HepG2 (cell line): Measurements from ENCODE around the gene GFRA1. TPM values are rescaled to one million over a fixed set of nuclear protein-coding genes. Genes with fewer than 3 reads are reported as not detected.

Experiments
- ATAC-seq: fragments of 200-7000 bp; cut with Tn5 transposase; 3 replicates; pipeline ENCODE4 v1.9.1; 2020; ENCODE audit warnings: mild to moderate bottlenecking, moderate library complexity
- BruUV-seq: library from RNA; stranded (reverse); fragments of 400-500 nt; replicated peaks from 2 replicates; lab custom pipeline; 2021; lab: Mats Ljungman, UMichigan
- CTCF ChIA-PET: fragments of 300-600 bp; formaldehyde crosslinking; extraction: SDS; loops from one replicate; lab custom pipeline; 2021; ENCODE audit warnings: low total read pairs, inconsistent platforms, low intra/inter-chr PET ratio; lab: Yijun Ruan, JAX
- POLR2A ChIA-PET: fragments of 350-600 bp; sonication (Branson Sonifier 250); formaldehyde crosslinking; loops from one replicate; lab custom pipeline; 2020; ENCODE audit warnings: antibody characterized with exemption, inconsistent platforms; lab: Yijun Ruan, JAX
- DNase-seq: peaks from one replicate; pipeline ENCODE4 v3.0.0-alpha.2; 2015; ENCODE audit warnings: low spot score
- FAIRE-seq: peaks from 3 replicates; lab custom pipeline; 2011; peaks lifted over from hg19 to GRCh38; lab: Jason Lieb, UNC
- H2AFZ ChIP-seq: one replicate; pipeline ENCODE4 v1.6.1; 2011; ENCODE audit warnings: low read length, inconsistent platforms
- H3K27ac ChIP-seq: fragments of 300-600 bp; 3 replicates; pipeline ENCODE4 v1.8.0; 2011; ENCODE audit warnings: mixed run types, mild to moderate bottlenecking, mixed read lengths, low read length, inconsistent platforms; ENCODE audit not compliant: insufficient read depth; ENCODE audit errors: extremely low read length
- H3K27me3 ChIP-seq, 2 experiments: fragments of 200-600 bp in 1 of 2; 2 replicates in 1 of 2; 3 replicates in 1 of 2; pipeline versions ENCODE4 v1.6.0 to v1.8.0; 2011; ENCODE audit warnings: low read length in 2 of 2, mild to moderate bottlenecking in 2 of 2, moderate library complexity in 2 of 2, inconsistent platforms in 1 of 2; ENCODE audit not compliant: insufficient read depth in 2 of 2, control insufficient read depth in 1 of 2
- H3K36me3 ChIP-seq, 2 experiments: fragments of 200-600 bp in 1 of 2; replicated peaks in 1 of 2; 2 replicates in 1 of 2; 3 replicates in 1 of 2; pipeline versions ENCODE4 v1.5.1 to v1.8.0; 2011; ENCODE audit warnings: low read length in 2 of 2, inconsistent platforms in 1 of 2; ENCODE audit not compliant: insufficient read depth in 2 of 2, control insufficient read depth in 1 of 2
- H3K4me1 ChIP-seq: 2 replicates; pipeline ENCODE4 v1.5.1; 2012; ENCODE audit warnings: low read length, inconsistent platforms; ENCODE audit not compliant: insufficient read depth
- H3K4me2 ChIP-seq: 2 replicates; pipeline ENCODE4 v1.6.0; 2011; ENCODE audit warnings: low read depth, low read length, inconsistent platforms
- H3K4me3 ChIP-seq, 3 experiments: fragments of 200-600 bp in 1 of 3; sonication (generic), shearing (Covaris generic) in 1 of 3; replicated peaks in 1 of 3; 2 replicates each; pipeline ENCODE4 v1.5.1; 2011 to 2016; ENCODE audit warnings: low read length in 3 of 3, inconsistent platforms in 2 of 3, low read depth in 2 of 3, mild to moderate bottlenecking in 2 of 3, control low read depth in 1 of 3, mixed read lengths in 1 of 3; ENCODE audit not compliant: insufficient read depth in 1 of 3
- H3K79me2 ChIP-seq: one replicate; pipeline ENCODE4 v1.6.1; 2011; ENCODE audit warnings: low read length, inconsistent platforms; ENCODE audit not compliant: insufficient read depth
- H3K9ac ChIP-seq: 2 replicates; pipeline ENCODE4 v1.6.0; 2011; ENCODE audit warnings: mild to moderate bottlenecking, low read depth, low read length, inconsistent platforms; ENCODE audit not compliant: insufficient read depth
- H3K9me3 ChIP-seq: 2 replicates; pipeline ENCODE4 v1.5.1; 2012; ENCODE audit warnings: mild to moderate bottlenecking, low read length
- H4K20me1 ChIP-seq: 2 replicates; pipeline ENCODE4 v1.6.0; 2011; ENCODE audit warnings: inconsistent platforms, mild to moderate bottlenecking, low read length, moderate library complexity; ENCODE audit not compliant: insufficient read depth
- AHR ChIP-seq: IDR thresholded peaks from 2 replicates; pipeline ENCODE4 v1.6.1; 2018; ENCODE audit warnings: missing genetic modification reagents, missing compliant biosample characterization
- SMARCE1 ChIP-seq: fragments of 450-650 bp; IDR thresholded peaks from 2 replicates; pipeline ENCODE4 v1.6.1; 2017; ENCODE audit warnings: borderline replicate concordance
- ZNF160 ChIP-seq: sonication (generic); formaldehyde crosslinking; IDR thresholded peaks from 2 replicates; pipeline ENCODE4 v1.8.0; 2022; ENCODE audit warnings: mild to moderate bottlenecking, inconsistent platforms, missing genetic modification reagents
- ZNF589 ChIP-seq: sonication (generic); formaldehyde crosslinking; conservative IDR thresholded peaks from 2 replicates; pipeline ENCODE4 v1.8.0; 2022; ENCODE audit warnings: mild to moderate bottlenecking, moderate library complexity, missing genetic modification reagents
- ZSCAN22 ChIP-seq: sonication (generic); formaldehyde crosslinking; IDR thresholded peaks from 2 replicates; pipeline ENCODE4 v1.4.0; 2020; ENCODE audit warnings: mild to moderate bottlenecking, missing genetic modification reagents
- WGBS: methylation state at CpG from one replicate; pipeline ENCODE4 v1.1.6; 2017; ENCODE audit warnings: low lambda C conversion rate; 5-methylcytosine and 5-hydroxymethylcytosine counted together
- in situ Hi-C: cut with HindIII; loops from 2 replicates; pipeline ENCODE4 v1.10.0; 2017; ENCODE audit warnings: low pct_unique_long_range_greater_than_20kb; ENCODE audit not compliant: extremely low pct_ligation_motif_present
- intact Hi-C: fragments of 100-400 bp; cut with micrococcal nuclease; formaldehyde crosslinking; loops from one replicate; pipeline ENCODE4 v1.10.0; 2022; ENCODE audit not compliant: unreplicated experiment
- polyA plus RNA-seq, 8 experiments: library from polyadenylated mRNA; depleted of rRNA in 3 of 8; stranded (reverse) in 7 of 8; unstranded in 1 of 8; fragments of >200 nt; fragmentation: Illumina TruSeq in 4 of 8; extraction: Trizol in 4 of 8; gene quantifications; 2 replicates each; pipeline versions ENCODE4 v1.2.1 to v1.2.3, GENCODE V29; 2011 to 2016; ENCODE audit warnings: low read depth in 4 of 8, missing spikeins in 1 of 8, mixed read lengths in 1 of 8; ENCODE audit not compliant: insufficient read depth in 1 of 8
- total RNA-seq, 5 experiments: library from RNA; depleted of rRNA; stranded (reverse); fragments of >200 nt; fragmentation: Illumina TruSeq; extraction: Trizol; gene quantifications; 2 replicates each; pipeline ENCODE4 v1.2.3, GENCODE V29; 2016; ENCODE audit warnings: low read depth in 1 of 5
- TF ChIP-seq, protein P1 (sequence below): sonication (generic); formaldehyde crosslinking; IDR thresholded peaks from 2 replicates; pipeline ENCODE4 v1.9.0; 2021; ENCODE audit warnings: missing genetic modification reagents, mild to moderate bottlenecking, borderline replicate concordance
- TF ChIP-seq, protein P2 (sequence below): sonication (generic); formaldehyde crosslinking; IDR thresholded peaks from 2 replicates; pipeline ENCODE4 v1.4.0; 2020; ENCODE audit warnings: mild to moderate bottlenecking, missing genetic modification reagents
- TF ChIP-seq, protein P3 (sequence below): sonication (generic); formaldehyde crosslinking; IDR thresholded peaks from 2 replicates; pipeline ENCODE4 v1.4.0; 2020; ENCODE audit warnings: mild to moderate bottlenecking, missing genetic modification reagents

GFRA1 gene
- total and polyA plus RNA-seq, 2 of the 13 experiments (the other 11 are each of a cell fraction or from before 2014, with no cell fraction given) = not detected

DNA sequence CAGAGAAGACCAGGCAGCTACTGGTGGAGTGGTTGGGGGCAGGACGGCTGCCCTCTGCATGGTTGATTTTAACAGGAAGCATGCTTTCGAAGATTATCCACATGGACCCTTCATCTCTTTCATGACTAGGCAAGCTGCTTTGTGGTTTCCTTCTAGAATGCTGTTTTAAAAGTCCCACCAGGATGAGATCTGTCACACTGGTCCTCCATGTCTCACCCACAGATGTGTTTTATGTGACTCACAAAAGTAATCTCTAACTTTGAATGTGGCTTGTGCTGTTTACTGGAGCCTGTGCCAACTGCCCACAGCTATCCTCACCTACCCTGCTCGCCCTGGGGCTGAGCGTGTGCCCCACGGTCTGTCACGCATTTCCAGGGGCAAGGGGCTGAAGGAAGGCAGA, 188.8 kb downstream of the GFRA1 start:
- H3K9me3 ChIP-seq = no peaks in the 10 kb centered on the region
- ATAC-seq (no peak), FAIRE-seq (no peak), DNase-seq (no peak)
- no peak overlapping the region for H2AFZ ChIP-seq
- in situ Hi-C loops = no loop called here
- 36% methylated on average over 5 of the region's 6 CpGs for WGBS
- H3K27ac ChIP-seq = no peak overlapping the region
- no peaks in the 10 kb centered on the region for H3K36me3 ChIP-seq
- CTCF ChIA-PET = no interaction called here
- no peak for TF ChIP-seq ZSCAN22 (CRISPR knock-in tag)
- no peak for TF ChIP-seq SMARCE1
- no peak for TF ChIP-seq ZNF589 (CRISPR knock-in tag)
- POLR2A ChIA-PET = no interaction called here
- peaks cover 0 to 2% of the 10 kb centered on the region in 2 experiments; a peak in 1 of 5 replicates for H3K27me3 ChIP-seq
- H3K4me2 ChIP-seq = no peak overlapping the region
- no TSS peak for BruUV-seq
- no peaks in the 10 kb centered on the region for H3K79me2 ChIP-seq
- H3K4me1 ChIP-seq = no peaks in the 10 kb centered on the region
- no peak overlapping the region for H3K4me3 ChIP-seq
- intact Hi-C loops = loop anchor here (5.0 kb wide), 1 partner anchor 203 kb away; no protein-coding TSS in a partner anchor
- no peak overlapping the region for H3K9ac ChIP-seq
- H4K20me1 ChIP-seq = no peaks in the 10 kb centered on the region

DNA sequence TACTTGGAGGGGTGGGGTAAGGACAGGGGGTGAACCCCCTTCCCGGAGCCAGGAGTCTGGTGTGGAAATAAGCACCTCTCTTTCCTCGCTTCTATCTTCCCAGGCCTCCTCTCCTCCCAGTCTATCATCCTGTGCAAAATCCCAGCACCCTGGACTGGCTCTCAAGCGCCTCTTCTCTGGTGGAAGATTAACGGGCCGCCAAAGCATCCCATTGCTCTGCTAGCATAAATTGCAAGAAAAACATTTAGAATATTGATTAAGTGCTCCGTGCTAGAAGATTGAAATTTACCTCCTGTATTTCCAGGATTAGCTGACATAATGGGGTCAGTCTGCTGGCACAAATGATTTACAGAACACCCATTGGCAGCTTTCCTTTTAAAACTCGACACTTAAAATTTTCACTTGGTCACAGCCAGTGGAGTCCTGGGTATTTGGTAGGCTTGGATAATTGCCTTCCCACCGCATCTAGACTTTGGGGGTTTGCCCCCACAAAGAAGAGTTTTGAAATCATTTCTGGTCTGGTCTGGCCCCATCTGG, 189.7 kb downstream of the GFRA1 start:
- H2AFZ ChIP-seq = no peak overlapping the region
- no peaks in the 10 kb centered on the region for H4K20me1 ChIP-seq
- intact Hi-C loops (loop anchor here (5.0 kb wide), 1 partner anchor 204 kb away; no protein-coding TSS in a partner anchor), in situ Hi-C loops (no loop called here)
- ChIA-PET POLR2A (no interaction called here), CTCF (no interaction called here)
- 44% methylated on average over 8 of the region's 8 CpGs for WGBS
- no peaks in the 10 kb centered on the region; a peak in 1 of 5 replicates for H3K27me3 ChIP-seq
- H3K4me1 ChIP-seq = no peaks in the 10 kb centered on the region
- H3K36me3 ChIP-seq = no peaks in the 10 kb centered on the region
- no peak for ATAC-seq
- H3K9me3 ChIP-seq = no peaks in the 10 kb centered on the region
- H3K4me3 ChIP-seq = no peak overlapping the region
- H3K9ac ChIP-seq = no peak overlapping the region
- H3K4me2 ChIP-seq = no peak overlapping the region
- H3K79me2 ChIP-seq = no peaks in the 10 kb centered on the region
- no peak overlapping the region for H3K27ac ChIP-seq
- no peak for FAIRE-seq
- no TSS peak for BruUV-seq
- TF ChIP-seq ZNF160 = no peak
- TF ChIP-seq, protein P1, sequence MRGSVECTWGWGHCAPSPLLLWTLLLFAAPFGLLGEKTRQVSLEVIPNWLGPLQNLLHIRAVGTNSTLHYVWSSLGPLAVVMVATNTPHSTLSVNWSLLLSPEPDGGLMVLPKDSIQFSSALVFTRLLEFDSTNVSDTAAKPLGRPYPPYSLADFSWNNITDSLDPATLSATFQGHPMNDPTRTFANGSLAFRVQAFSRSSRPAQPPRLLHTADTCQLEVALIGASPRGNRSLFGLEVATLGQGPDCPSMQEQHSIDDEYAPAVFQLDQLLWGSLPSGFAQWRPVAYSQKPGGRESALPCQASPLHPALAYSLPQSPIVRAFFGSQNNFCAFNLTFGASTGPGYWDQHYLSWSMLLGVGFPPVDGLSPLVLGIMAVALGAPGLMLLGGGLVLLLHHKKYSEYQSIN (CRISPR knock-in tag) = no peak
- TF ChIP-seq, protein P2, sequence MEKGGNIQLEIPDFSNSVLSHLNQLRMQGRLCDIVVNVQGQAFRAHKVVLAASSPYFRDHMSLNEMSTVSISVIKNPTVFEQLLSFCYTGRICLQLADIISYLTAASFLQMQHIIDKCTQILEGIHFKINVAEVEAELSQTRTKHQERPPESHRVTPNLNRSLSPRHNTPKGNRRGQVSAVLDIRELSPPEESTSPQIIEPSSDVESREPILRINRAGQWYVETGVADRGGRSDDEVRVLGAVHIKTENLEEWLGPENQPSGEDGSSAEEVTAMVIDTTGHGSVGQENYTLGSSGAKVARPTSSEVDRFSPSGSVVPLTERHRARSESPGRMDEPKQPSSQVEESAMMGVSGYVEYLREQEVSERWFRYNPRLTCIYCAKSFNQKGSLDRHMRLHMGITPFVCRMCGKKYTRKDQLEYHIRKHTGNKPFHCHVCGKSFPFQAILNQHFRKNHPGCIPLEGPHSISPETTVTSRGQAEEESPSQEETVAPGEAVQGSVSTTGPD (CRISPR knock-in tag) = no peak
- TF ChIP-seq, protein P3, sequence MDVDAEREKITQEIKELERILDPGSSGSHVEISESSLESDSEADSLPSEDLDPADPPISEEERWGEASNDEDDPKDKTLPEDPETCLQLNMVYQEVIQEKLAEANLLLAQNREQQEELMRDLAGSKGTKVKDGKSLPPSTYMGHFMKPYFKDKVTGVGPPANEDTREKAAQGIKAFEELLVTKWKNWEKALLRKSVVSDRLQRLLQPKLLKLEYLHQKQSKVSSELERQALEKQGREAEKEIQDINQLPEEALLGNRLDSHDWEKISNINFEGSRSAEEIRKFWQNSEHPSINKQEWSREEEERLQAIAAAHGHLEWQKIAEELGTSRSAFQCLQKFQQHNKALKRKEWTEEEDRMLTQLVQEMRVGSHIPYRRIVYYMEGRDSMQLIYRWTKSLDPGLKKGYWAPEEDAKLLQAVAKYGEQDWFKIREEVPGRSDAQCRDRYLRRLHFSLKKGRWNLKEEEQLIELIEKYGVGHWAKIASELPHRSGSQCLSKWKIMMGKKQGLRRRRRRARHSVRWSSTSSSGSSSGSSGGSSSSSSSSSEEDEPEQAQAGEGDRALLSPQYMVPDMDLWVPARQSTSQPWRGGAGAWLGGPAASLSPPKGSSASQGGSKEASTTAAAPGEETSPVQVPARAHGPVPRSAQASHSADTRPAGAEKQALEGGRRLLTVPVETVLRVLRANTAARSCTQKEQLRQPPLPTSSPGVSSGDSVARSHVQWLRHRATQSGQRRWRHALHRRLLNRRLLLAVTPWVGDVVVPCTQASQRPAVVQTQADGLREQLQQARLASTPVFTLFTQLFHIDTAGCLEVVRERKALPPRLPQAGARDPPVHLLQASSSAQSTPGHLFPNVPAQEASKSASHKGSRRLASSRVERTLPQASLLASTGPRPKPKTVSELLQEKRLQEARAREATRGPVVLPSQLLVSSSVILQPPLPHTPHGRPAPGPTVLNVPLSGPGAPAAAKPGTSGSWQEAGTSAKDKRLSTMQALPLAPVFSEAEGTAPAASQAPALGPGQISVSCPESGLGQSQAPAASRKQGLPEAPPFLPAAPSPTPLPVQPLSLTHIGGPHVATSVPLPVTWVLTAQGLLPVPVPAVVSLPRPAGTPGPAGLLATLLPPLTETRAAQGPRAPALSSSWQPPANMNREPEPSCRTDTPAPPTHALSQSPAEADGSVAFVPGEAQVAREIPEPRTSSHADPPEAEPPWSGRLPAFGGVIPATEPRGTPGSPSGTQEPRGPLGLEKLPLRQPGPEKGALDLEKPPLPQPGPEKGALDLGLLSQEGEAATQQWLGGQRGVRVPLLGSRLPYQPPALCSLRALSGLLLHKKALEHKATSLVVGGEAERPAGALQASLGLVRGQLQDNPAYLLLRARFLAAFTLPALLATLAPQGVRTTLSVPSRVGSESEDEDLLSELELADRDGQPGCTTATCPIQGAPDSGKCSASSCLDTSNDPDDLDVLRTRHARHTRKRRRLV (CRISPR knock-in tag) = no peak
- TF ChIP-seq AHR = no peak
- no peak for DNase-seq
